ENCODE data around the gene SPAG16.

DNA sequence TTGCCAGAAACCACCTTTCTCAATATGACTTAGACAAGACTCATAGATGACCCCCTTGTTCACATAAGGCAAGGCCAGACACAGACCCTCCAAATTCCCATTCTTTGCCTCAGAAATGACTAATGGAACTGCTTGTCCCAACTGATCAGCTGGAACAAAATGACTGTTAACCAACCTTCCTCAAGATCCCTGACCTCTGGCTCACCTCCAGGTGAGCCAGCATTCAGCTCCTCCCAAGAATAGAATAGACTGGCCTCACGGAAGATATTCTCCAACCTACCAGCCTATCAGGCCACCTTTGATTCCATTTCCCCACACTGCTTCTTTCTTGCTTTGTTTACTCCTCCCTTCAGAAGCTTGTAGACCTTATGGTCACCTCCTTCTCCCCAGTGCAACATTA lies 930.8 kb downstream of the SPAG16 start:
- TF ChIP-seq, protein P1, sequence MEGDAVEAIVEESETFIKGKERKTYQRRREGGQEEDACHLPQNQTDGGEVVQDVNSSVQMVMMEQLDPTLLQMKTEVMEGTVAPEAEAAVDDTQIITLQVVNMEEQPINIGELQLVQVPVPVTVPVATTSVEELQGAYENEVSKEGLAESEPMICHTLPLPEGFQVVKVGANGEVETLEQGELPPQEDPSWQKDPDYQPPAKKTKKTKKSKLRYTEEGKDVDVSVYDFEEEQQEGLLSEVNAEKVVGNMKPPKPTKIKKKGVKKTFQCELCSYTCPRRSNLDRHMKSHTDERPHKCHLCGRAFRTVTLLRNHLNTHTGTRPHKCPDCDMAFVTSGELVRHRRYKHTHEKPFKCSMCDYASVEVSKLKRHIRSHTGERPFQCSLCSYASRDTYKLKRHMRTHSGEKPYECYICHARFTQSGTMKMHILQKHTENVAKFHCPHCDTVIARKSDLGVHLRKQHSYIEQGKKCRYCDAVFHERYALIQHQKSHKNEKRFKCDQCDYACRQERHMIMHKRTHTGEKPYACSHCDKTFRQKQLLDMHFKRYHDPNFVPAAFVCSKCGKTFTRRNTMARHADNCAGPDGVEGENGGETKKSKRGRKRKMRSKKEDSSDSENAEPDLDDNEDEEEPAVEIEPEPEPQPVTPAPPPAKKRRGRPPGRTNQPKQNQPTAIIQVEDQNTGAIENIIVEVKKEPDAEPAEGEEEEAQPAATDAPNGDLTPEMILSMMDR (conservative IDR thresholded peaks at IDR 0.05): no peak
- no peak for TF ChIP-seq EZH2 (IDR thresholded peaks at IDR 0.05; ENCODE audit: low read depth)

All from PC-9 (cell line).